Mesendoderm (in vitro differentiated cells): ENCODE measurements around the gene PBX1.

Source experiments
- DNase-seq: peaks from one replicate; pipeline ENCODE4 v3.0.0; 2013
- H2AK5ac ChIP-seq: 2 replicates; pipeline ENCODE4 v1.6.1; 2013; ENCODE audit warnings: low read length, inconsistent platforms
- H2BK120ac ChIP-seq: 2 replicates; pipeline ENCODE4 v1.6.1; 2013; ENCODE audit warnings: low read depth, mild to moderate bottlenecking, low read length, moderate library complexity, mixed read lengths
- H2BK15ac ChIP-seq: replicated peaks from 2 replicates; pipeline ENCODE4 v1.6.1; 2013; ENCODE audit warnings: low read depth, mild to moderate bottlenecking, moderate library complexity
- H2BK5ac ChIP-seq: 2 replicates; pipeline ENCODE4 v1.6.1; 2013; ENCODE audit warnings: low read length, inconsistent platforms
- H3K18ac ChIP-seq: 2 replicates; pipeline ENCODE4 v1.6.1; 2013; ENCODE audit warnings: mild to moderate bottlenecking, low read length, mixed read lengths
- H3K23ac ChIP-seq: one replicate; pipeline ENCODE4 v1.6.1; 2013; ENCODE audit warnings: low read length
- H3K27ac ChIP-seq: 2 replicates; pipeline ENCODE4 v1.5.1; 2013; ENCODE audit warnings: low read depth, mild to moderate bottlenecking, inconsistent platforms, low read length, moderate library complexity
- H3K27me3 ChIP-seq: 2 replicates; pipeline ENCODE4 v1.6.1; 2013; ENCODE audit warnings: low read length, control low read depth, mild to moderate bottlenecking, inconsistent platforms; ENCODE audit not compliant: insufficient read depth, poor library complexity
- H3K36me3 ChIP-seq: 2 replicates; pipeline ENCODE4 v1.6.1; 2013; ENCODE audit warnings: low read length, inconsistent platforms; ENCODE audit not compliant: control insufficient read depth, insufficient read depth
- H3K4ac ChIP-seq: one replicate; pipeline ENCODE4 v1.6.1; 2013; ENCODE audit warnings: low read depth, mild to moderate bottlenecking, low read length, moderate library complexity
- H3K4me1 ChIP-seq: 2 replicates; pipeline ENCODE4 v1.6.1; 2013; ENCODE audit warnings: low read depth, low read length, inconsistent platforms; ENCODE audit not compliant: control insufficient read depth
- H3K4me2 ChIP-seq: 2 replicates; pipeline ENCODE4 v1.6.1; 2013; ENCODE audit warnings: low read length
- H3K4me3 ChIP-seq: 2 replicates; pipeline ENCODE4 v1.5.1; 2013; ENCODE audit warnings: mild to moderate bottlenecking, low read length
- H3K56ac ChIP-seq: one replicate; pipeline ENCODE4 v1.6.1; 2013; ENCODE audit warnings: low read length
- H3K79me1 ChIP-seq: 2 replicates; pipeline ENCODE4 v1.6.1; 2013; ENCODE audit warnings: low read length, inconsistent platforms
- H3K79me2 ChIP-seq: 2 replicates; pipeline ENCODE4 v1.6.1; 2013; ENCODE audit warnings: mild to moderate bottlenecking, low read length; ENCODE audit not compliant: control insufficient read depth, insufficient read depth
- H3K9ac ChIP-seq: 2 replicates; pipeline ENCODE4 v1.6.1; 2013; ENCODE audit warnings: low read length, inconsistent platforms
- H4K5ac ChIP-seq: one replicate; pipeline ENCODE4 v1.6.1; 2013; ENCODE audit warnings: low read length
- H4K8ac ChIP-seq: one replicate; pipeline ENCODE4 v1.6.1; 2013; ENCODE audit warnings: low read depth, mild to moderate bottlenecking, control low read depth, low read length, moderate library complexity
- WGBS: extraction: QIAGEN DNeasy Blood & Tissue Kit; methylation state at CpG from one replicate; pipeline ENCODE4 v1.1.7; 2013; ENCODE audit warnings: low lambda C conversion rate, missing lambda C conversion rate; ENCODE audit not compliant: insufficient coverage; ENCODE audit errors: extremely low coverage; 5-methylcytosine and 5-hydroxymethylcytosine counted together

Gene PBX1

DNA sequence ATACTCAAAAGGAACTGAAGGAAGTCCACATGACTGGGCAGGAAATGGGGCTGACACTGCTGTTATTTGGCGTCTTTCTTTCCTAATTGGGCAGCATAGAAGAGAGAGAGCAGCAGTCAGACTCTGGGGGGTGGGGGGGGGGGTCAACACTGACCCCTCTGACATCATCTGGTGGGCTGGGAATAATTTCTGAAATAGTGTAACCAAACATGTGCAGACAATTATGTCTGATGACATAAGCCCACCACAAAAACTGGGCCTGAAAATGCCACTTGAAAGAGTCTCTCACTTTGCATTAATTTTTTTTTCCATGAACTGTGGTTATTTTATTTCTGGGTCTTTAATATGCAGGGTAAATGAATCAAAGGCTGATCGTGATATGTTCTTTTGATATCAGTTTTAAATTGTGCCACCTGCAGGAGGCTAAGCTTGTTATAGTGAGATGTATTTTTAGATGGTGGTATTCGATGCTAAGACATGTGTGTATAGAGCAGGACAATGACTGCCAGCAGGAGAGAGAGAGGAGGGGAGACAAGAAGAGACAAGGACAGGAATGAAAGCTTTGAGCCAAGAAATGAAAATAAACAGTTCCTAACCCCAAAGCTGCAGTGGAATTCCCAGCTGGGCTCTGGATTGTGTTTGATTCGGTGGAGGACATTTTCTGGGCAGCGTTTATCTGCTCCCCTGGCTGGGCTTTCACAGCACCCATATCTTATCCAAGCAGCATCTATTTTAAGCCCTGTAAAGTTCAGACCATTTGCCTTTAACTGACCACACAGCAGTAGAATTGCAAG, 264.7 kb downstream of the PBX1 start:
- Histone ChIP-seq H3K4me3 (no peak overlapping the region), H2BK120ac (no peak overlapping the region), H3K23ac (no peak overlapping the region), H3K9ac (no peak overlapping the region), H3K4ac (no peak overlapping the region), H3K56ac (no peak overlapping the region), H3K4me2 (no peak overlapping the region), H2BK5ac (no peak overlapping the region), H3K27ac (no peak overlapping the region), H2AK5ac (no peak overlapping the region), H3K36me3 (no peaks in the 10 kb centered on the region), H3K27me3 (no peaks in the 10 kb centered on the region), H3K79me2 (no peaks in the 10 kb centered on the region), H3K18ac (no peak overlapping the region), H3K79me1 (no peaks in the 10 kb centered on the region), H2BK15ac (no peak overlapping the region), H4K5ac (no peak overlapping the region), H4K8ac (no peak overlapping the region), H3K4me1 (no peaks in the 10 kb centered on the region)
- peak; percentile 50 for DNase-seq
- WGBS: no CpG with 5 or more reads among the region's 5 CpGs

DNA sequence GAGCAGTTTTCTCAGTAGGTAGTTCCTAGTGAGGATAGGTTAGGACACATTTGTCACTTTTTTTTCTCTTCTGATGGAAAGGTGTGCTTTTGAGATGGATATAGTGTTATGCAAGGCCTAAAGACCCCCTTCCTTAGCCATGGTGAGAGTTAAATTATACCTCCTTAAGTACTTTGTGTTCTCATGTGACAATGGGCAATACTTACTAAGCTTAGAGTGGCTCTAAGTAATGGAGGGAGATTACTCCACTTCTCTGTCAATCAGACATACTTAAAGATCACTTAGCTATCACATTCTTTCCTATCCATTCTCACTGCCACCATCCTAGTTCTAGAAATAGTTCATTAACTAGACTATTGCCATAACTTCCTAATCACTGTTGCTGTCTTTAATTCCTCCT, 265.6 kb downstream of the PBX1 start:
- no peaks in the 10 kb centered on the region for H3K36me3 ChIP-seq
- no peak overlapping the region for H3K4ac ChIP-seq
- no peak overlapping the region for H2BK120ac ChIP-seq
- H2AK5ac ChIP-seq: no peak overlapping the region
- no peak overlapping the region for H3K4me3 ChIP-seq
- no peak overlapping the region for H3K18ac ChIP-seq
- H3K27me3 ChIP-seq: no peaks in the 10 kb centered on the region
- H3K56ac ChIP-seq: no peak overlapping the region
- no peak overlapping the region for H2BK5ac ChIP-seq
- H3K23ac ChIP-seq: no peak overlapping the region
- no peak overlapping the region for H3K4me2 ChIP-seq
- H3K4me1 ChIP-seq: no peaks in the 10 kb centered on the region
- H3K79me1 ChIP-seq: no peaks in the 10 kb centered on the region
- no peak overlapping the region for H4K8ac ChIP-seq
- no peak overlapping the region for H3K27ac ChIP-seq
- no peak for DNase-seq
- no peaks in the 10 kb centered on the region for H3K79me2 ChIP-seq
- no peak overlapping the region for H4K5ac ChIP-seq
- no peak overlapping the region for H2BK15ac ChIP-seq
- no peak overlapping the region for H3K9ac ChIP-seq

DNA sequence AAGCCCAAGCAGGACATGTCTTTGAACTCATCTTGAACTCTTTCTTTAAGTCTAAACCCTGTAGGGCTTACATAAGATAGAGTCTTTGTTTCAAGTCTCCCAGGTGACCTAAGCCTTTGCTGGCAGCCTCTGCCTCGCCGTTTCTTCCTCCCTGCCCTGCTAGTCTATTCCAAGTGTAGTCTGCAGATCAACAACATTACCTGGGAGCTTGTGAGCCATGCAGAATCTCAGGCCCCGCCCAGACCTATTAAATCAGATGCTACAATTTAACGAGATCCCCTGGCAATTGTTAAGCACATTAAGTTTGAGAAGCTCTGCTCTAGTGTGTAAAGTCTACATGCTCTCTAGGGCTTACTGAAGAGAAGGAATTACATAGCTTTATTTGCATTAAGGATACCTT, 271.6 kb downstream of the PBX1 start:
- Histone ChIP-seq H3K27ac (no peak overlapping the region), H4K5ac (no peak overlapping the region), H3K18ac (no peak overlapping the region), H3K79me2 (no peaks in the 10 kb centered on the region), H3K4me1 (no peaks in the 10 kb centered on the region), H3K9ac (no peak overlapping the region), H2BK15ac (no peak overlapping the region), H3K79me1 (no peaks in the 10 kb centered on the region), H2BK5ac (no peak overlapping the region), H3K27me3 (no peaks in the 10 kb centered on the region), H2AK5ac (no peak overlapping the region), H4K8ac (no peak overlapping the region), H3K36me3 (no peaks in the 10 kb centered on the region), H2BK120ac (no peak overlapping the region), H3K4me3 (no peak overlapping the region), H3K4me2 (no peak overlapping the region), H3K23ac (no peak overlapping the region), H3K4ac (no peak overlapping the region), H3K56ac (no peak overlapping the region)
- no CpG with 5 or more reads among the region's 4 CpGs for WGBS
- no peak for DNase-seq

DNA sequence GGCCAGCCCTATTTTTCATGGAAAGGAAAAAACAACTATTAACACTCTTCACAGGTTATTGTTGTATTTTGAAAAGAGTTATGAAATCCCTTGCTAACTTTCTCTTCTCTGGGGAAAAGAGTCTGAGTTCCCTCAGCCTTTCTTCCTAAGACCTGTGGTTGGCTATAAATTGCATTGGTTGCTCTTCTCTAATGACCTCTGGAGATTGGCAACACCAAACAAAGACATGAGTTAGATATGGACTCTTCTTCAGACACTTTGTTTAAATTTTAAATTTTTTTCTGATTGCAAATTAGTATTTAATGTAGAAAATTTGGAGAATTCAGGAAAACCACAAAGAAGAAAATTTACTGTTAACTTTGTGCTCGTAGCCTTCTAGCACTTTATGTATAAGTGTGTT, 275.7 kb downstream of the PBX1 start:
- DNase-seq: no peak
- no peak overlapping the region for H2BK15ac ChIP-seq

DNA sequence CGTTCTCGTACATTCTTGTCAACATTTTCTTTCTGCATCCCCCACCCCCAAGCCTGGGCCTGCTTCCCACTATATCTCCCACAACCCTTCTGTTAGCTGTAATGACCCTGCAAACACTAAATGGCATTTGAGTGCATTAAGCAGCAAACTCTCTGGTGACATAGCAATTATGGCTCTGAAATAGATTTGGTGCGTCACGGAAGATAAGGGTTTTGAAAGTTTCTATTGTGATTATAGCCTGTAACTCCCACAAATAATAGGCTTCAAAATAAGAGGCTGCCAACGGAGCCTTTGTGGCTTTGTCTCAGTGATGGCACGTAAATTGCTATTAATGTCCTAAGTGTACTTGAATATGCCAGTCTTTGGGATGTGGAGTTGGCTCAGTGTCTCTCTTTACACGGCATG, 277.6 kb downstream of the PBX1 start:
- no peaks in the 10 kb centered on the region for H3K79me2 ChIP-seq
- no peaks in the 10 kb centered on the region for H3K27me3 ChIP-seq
- H3K36me3 ChIP-seq: no peaks in the 10 kb centered on the region
- no peak overlapping the region for H3K27ac ChIP-seq
- H2AK5ac ChIP-seq: no peak overlapping the region
- no peak overlapping the region for H2BK120ac ChIP-seq
- no peak overlapping the region for H4K8ac ChIP-seq
- no peak overlapping the region for H3K18ac ChIP-seq
- H3K56ac ChIP-seq: no peak overlapping the region
- no peak overlapping the region for H3K4ac ChIP-seq
- H4K5ac ChIP-seq: no peak overlapping the region
- no peak overlapping the region for H3K4me3 ChIP-seq
- H3K9ac ChIP-seq: no peak overlapping the region
- no peaks in the 10 kb centered on the region for H3K79me1 ChIP-seq
- no peak overlapping the region for H2BK5ac ChIP-seq
- no peak overlapping the region for H2BK15ac ChIP-seq
- no peak overlapping the region for H3K23ac ChIP-seq
- no peak overlapping the region for H3K4me2 ChIP-seq
- WGBS: no CpG with 5 or more reads among the region's 7 CpGs
- DNase-seq: no peak
- no peaks in the 10 kb centered on the region for H3K4me1 ChIP-seq

More for the DNA sequence above, 275.7 kb downstream of the PBX1 start:
- no peak overlapping the region for H3K4me3 ChIP-seq
- H2BK5ac ChIP-seq: no peak overlapping the region
- H2AK5ac ChIP-seq: no peak overlapping the region
- no peaks in the 10 kb centered on the region for H3K36me3 ChIP-seq
- no peak overlapping the region for H3K9ac ChIP-seq
- H3K79me2 ChIP-seq: no peaks in the 10 kb centered on the region
- no peak overlapping the region for H3K56ac ChIP-seq
- H3K4me1 ChIP-seq: no peaks in the 10 kb centered on the region
- H4K8ac ChIP-seq: no peak overlapping the region
- no peak overlapping the region for H3K4ac ChIP-seq
- no peak overlapping the region for H3K18ac ChIP-seq
- WGBS: no CpG with 5 or more reads among the region's 1 CpG
- no peaks in the 10 kb centered on the region for H3K27me3 ChIP-seq
- no peak overlapping the region for H2BK120ac ChIP-seq
- H3K27ac ChIP-seq: no peak overlapping the region
- no peak overlapping the region for H3K4me2 ChIP-seq
- no peak overlapping the region for H4K5ac ChIP-seq
- no peaks in the 10 kb centered on the region for H3K79me1 ChIP-seq
- no peak overlapping the region for H3K23ac ChIP-seq

DNA sequence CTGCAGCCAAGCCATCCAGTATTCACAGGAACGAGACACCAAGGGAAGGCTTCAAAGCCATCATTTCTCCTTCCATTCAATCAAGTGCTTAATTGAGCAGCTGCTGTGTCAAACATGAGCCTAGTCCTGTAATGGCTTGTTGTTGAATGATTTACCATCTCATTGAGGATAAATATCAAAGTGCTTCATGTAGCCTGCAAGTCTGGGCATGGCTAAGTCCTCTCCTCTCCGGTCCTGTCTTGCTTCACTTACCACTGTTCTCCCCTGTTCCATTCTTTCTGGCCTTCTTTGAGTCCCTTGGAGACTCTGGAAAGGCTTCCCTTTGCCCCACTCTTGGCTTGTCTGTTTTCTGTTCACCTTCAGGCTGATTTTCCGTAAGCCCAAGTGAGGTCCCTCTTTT, 279.8 kb downstream of the PBX1 start:
- Histone ChIP-seq H3K9ac (no peak overlapping the region), H3K36me3 (no peaks in the 10 kb centered on the region), H3K56ac (no peak overlapping the region), H3K23ac (no peak overlapping the region), H3K4me2 (no peak overlapping the region), H2BK15ac (no peak overlapping the region), H3K18ac (no peak overlapping the region), H2AK5ac (no peak overlapping the region), H3K79me1 (no peaks in the 10 kb centered on the region), H3K4me1 (no peaks in the 10 kb centered on the region), H2BK5ac (no peak overlapping the region), H3K4me3 (no peak overlapping the region), H2BK120ac (no peak overlapping the region), H3K4ac (no peak overlapping the region), H3K27me3 (no peaks in the 10 kb centered on the region), H3K27ac (no peak overlapping the region), H4K8ac (no peak overlapping the region), H4K5ac (no peak overlapping the region), H3K79me2 (no peaks in the 10 kb centered on the region)
- no CpG with 5 or more reads among the region's 3 CpGs for WGBS
- DNase-seq: no peak
